Esophagus squamous epithelium (tissue), 4 donors: Measurements from ENCODE around the gene DIP2A.

Experiments used
- POLR2A ChIP-seq, 4 donors: fragments of 450-650 bp; IDR thresholded peaks; one replicate each; pipeline ENCODE4 v1.6.1; 2017; ENCODE audit warnings: antibody characterized with exemption in 4 of 4, mild to moderate bottlenecking in 4 of 4, moderate library complexity in 3 of 4
- TF ChIP-seq, protein P1 (sequence below), 6 experiments: fragments of 450-650 bp in 4 of 6; fragments of 200-600 bp in 2 of 6; sonication (generic) in 2 of 6; IDR thresholded peaks; one replicate each; pipeline ENCODE4 v1.5.1; 2016 to 2019; ENCODE audit warnings: antibody characterized with exemption in 6 of 6, mild to moderate bottlenecking in 4 of 6, moderate library complexity in 4 of 6

DNA sequence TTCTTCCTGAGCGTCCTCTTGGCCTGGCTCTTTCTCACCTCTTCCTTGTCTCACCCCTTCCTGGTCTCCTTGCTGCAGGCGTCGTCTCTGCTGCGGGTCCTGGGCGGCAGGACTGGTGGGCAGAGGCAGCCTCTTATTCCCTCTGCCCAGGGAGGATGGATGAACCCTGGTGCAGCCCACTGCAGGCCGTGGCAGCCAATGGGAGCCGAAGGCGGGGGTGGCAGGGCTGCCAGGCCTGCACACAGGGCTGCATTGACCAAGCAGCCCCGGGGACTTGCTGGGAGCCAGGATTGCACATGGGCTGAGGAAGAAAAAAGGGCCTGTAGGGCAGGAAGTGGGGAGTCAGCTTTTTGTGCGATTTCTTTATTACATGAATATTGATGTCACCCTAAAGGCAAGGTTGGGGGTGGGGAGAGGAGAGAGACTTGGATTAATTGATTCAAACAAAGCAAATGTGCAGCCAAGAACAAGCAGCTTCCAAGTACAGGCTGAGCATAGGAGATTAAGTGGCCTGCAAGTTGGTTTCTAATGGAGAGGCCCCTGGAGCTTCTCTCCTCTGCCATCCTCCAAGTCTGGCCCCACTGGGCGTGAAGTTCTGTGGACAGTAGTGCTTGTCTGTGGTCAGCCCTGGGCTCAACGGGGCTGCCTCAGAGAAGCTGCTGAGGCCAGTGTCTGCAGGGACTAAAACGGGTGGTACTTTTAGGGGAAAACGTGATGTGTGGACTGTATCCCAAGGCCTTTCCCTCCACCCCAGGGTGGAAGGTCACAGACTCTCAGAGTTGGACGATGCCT, 146.5 kb downstream of the DIP2A start, which contains the start of gene S100B:
- TF ChIP-seq POLR2A (IDR thresholded peaks at IDR 0.05) = no peak
- TF ChIP-seq, protein P1, sequence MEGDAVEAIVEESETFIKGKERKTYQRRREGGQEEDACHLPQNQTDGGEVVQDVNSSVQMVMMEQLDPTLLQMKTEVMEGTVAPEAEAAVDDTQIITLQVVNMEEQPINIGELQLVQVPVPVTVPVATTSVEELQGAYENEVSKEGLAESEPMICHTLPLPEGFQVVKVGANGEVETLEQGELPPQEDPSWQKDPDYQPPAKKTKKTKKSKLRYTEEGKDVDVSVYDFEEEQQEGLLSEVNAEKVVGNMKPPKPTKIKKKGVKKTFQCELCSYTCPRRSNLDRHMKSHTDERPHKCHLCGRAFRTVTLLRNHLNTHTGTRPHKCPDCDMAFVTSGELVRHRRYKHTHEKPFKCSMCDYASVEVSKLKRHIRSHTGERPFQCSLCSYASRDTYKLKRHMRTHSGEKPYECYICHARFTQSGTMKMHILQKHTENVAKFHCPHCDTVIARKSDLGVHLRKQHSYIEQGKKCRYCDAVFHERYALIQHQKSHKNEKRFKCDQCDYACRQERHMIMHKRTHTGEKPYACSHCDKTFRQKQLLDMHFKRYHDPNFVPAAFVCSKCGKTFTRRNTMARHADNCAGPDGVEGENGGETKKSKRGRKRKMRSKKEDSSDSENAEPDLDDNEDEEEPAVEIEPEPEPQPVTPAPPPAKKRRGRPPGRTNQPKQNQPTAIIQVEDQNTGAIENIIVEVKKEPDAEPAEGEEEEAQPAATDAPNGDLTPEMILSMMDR (IDR thresholded peaks at IDR 0.05) = no peak
